Upper lobe of left lung (tissue), 6 donors: ENCODE results near the gene TTYH3. TPM values are rescaled to one million over a fixed set of nuclear protein-coding genes. Genes with fewer than 3 reads are reported as not detected.

ENCODE experiments used
- ATAC-seq, 2 donors: fragments of 200-7000 bp; cut with Tn5 transposase; one replicate each; pipeline ENCODE4 v1.9.1; 2022; ENCODE audit warnings: mild to moderate bottlenecking in 2 of 2, moderate library complexity in 2 of 2; ENCODE audit not compliant: low FRiP score in 2 of 2
- DNase-seq, 2 donors: peaks; one replicate each; pipeline ENCODE4 v3.0.0-alpha.2; 2019 to 2020
- H3K27ac ChIP-seq, 4 donors: fragments of 200-600 bp; sonication (generic); one replicate each; pipeline ENCODE4 v1.5.1; 2016 to 2019
- H3K27me3 ChIP-seq, 4 donors: fragments of 200-600 bp; sonication (generic); one replicate each; pipeline ENCODE4 v1.5.1; 2017 to 2019
- H3K36me3 ChIP-seq, 4 donors: fragments of 200-600 bp; sonication (generic); one replicate each; pipeline ENCODE4 v1.5.1; 2016 to 2019
- H3K4me1 ChIP-seq, 4 donors: fragments of 200-600 bp; sonication (generic); one replicate each; pipeline ENCODE4 v1.5.1; 2018 to 2019
- H3K4me3 ChIP-seq, 4 donors: fragments of 200-600 bp; sonication (generic); one replicate each; pipeline ENCODE4 v1.5.1; 2017 to 2019; ENCODE audit warnings: mild to moderate bottlenecking in 2 of 4, moderate library complexity in 1 of 4
- H3K9me3 ChIP-seq, 4 donors: fragments of 200-600 bp; sonication (generic); one replicate each; pipeline ENCODE4 v1.5.1; 2018 to 2019
- EP300 ChIP-seq, 4 donors: sonication (generic); formaldehyde crosslinking; IDR thresholded peaks; one replicate each; pipeline ENCODE4 v1.5.1; 2017; ENCODE audit warnings: antibody characterized with exemption in 4 of 4, control low read depth in 2 of 4
- POLR2A ChIP-seq, 4 donors: fragments of 450-650 bp; IDR thresholded peaks; one replicate each; pipeline ENCODE4 v1.5.1; 2016 to 2017; ENCODE audit warnings: antibody characterized with exemption in 4 of 4, mild to moderate bottlenecking in 2 of 4
- POLR2AphosphoS5 ChIP-seq, 2 donors: sonication (generic); formaldehyde crosslinking; IDR thresholded peaks; one replicate each; pipeline ENCODE4 v1.5.1; 2017; ENCODE audit warnings: antibody characterized with exemption in 2 of 2
- WGBS, 2 donors: methylation state at CpG; one replicate each; pipeline ENCODE4 v1.1.5; 2017 to 2018; 5-methylcytosine and 5-hydroxymethylcytosine counted together
- total RNA-seq, 6 donors: library from RNA; depleted of rRNA in 4 of 6; stranded (reverse); fragments of >200 nt in 4 of 6; gene quantifications; one replicate each; pipeline versions ENCODE4 v1.1.0 to v1.2.1, GENCODE V29; 2016 to 2021
- TF ChIP-seq, protein P1 (sequence below), 6 experiments: fragments of 450-650 bp in 4 of 6; fragments of 200-600 bp in 2 of 6; sonication (generic) in 2 of 6; IDR thresholded peaks; one replicate each; pipeline ENCODE4 v1.5.1; 2016 to 2019; ENCODE audit warnings: antibody characterized with exemption in 6 of 6
- donor health status: DM: no; HTN: no; CAD: no; lungs with moderate emphysema.
- donor health status: DM: no; HTN: yes; CAD: no; lungs with severe emphysema.

TTYH3 gene
- total RNA-seq, 6 donors from 2014 or later, result 16.5 to 69.6 (median 58.1) TPM

DNA sequence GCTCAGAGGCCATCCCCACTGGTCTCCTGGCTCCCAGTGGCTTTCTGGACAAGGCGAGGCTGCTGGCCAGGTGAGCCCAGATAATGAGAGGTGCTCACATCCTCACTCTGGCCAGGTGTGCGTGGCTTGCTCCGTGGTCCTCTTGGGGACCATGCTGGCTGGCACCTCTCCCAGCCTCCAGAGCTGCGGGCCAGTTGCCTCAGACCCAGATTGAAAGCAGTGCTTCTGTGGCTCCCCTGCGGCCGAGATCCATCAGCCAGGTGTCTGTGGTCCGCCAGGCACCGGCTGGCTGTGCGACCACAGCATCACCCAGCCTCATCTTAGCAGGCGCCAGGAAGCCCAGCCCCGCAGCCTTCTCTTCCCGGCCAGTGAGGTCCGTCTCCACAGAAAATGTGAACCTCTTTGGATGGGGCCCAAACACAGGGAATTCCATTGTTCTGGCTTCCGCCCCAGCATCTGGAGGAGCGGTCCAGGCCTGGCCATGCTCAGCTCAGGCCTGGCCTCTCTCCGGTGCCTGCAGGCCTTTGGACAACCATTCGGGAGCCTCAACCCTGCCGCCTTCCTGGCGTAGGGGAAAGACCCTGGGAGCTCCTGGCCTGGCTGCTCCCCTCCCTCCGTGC, 5.2 kb upstream of the TTYH3 start:
- no peaks in the 10 kb centered on the region for H3K36me3 ChIP-seq
- H3K27me3 ChIP-seq, result no peaks in the 10 kb centered on the region
- peaks cover 22 to 48% (median 37%) of the 10 kb centered on the region in 4 donors for H3K4me1 ChIP-seq
- ATAC-seq, result peak in 1 of 2 donors; percentile 9
- H3K9me3 ChIP-seq, result no peaks in the 10 kb centered on the region
- TF ChIP-seq POLR2AphosphoS5 (IDR thresholded peaks at IDR 0.05) (no peak), EP300 (IDR thresholded peaks at IDR 0.05) (no peak), POLR2A (IDR thresholded peaks at IDR 0.05) (no peak)
- TF ChIP-seq, protein P1, sequence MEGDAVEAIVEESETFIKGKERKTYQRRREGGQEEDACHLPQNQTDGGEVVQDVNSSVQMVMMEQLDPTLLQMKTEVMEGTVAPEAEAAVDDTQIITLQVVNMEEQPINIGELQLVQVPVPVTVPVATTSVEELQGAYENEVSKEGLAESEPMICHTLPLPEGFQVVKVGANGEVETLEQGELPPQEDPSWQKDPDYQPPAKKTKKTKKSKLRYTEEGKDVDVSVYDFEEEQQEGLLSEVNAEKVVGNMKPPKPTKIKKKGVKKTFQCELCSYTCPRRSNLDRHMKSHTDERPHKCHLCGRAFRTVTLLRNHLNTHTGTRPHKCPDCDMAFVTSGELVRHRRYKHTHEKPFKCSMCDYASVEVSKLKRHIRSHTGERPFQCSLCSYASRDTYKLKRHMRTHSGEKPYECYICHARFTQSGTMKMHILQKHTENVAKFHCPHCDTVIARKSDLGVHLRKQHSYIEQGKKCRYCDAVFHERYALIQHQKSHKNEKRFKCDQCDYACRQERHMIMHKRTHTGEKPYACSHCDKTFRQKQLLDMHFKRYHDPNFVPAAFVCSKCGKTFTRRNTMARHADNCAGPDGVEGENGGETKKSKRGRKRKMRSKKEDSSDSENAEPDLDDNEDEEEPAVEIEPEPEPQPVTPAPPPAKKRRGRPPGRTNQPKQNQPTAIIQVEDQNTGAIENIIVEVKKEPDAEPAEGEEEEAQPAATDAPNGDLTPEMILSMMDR (IDR thresholded peaks at IDR 0.05), result no peak
- H3K27ac ChIP-seq, result peak overlapping the region in 3 of 4 donors; percentile 52 to 79 (median 54)
- DNase-seq, result peak in 1 of 2 donors; percentile 64
- no peak overlapping the region for H3K4me3 ChIP-seq
- 64 to 76% methylated on average over 9 to 17 of the region's 20 CpGs for WGBS, 2 donors

DNA sequence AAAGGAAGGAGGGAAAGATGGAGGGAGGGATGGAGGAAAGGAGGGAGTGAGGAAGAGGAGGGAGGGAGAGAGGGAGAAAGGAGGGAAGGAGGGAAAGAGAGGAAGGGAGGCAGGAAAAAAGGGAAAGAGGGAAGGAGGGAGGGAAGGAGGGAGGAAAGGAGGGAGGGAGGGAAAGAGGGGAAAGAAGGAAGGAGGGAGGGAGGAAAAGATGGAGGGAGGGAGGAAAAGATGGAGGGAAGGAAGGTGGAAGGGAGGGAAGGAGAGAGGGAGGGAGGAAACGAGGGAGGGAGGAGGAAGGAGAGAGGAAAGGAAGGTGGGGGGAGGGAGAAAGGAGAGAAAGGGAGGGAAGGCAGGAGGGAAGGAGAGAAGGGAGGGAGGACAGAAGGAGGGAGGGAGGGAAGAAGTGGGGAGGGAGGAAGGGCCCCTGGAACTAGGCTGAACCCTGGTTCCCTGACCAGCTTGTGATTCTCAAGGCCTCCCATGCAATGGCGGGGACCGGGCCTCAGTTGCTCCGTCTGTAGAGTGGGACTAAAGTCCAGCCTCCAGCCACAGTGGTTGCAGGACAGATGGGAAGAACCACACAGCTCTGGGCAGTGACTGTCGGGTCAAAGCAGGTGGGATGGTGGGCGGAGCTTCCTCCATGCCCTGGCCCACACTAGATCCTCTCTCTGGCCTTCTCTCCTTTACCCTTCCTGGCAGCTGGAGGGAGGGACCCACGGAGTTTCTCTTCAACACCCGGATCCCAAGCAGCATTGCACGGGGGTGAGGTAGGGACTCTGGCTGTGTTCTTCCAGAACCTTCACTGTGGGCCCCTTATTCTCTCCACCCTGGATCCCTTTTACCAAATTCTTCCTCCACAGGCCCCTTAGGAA, 4.3 kb upstream of the TTYH3 start:
- H3K9me3 ChIP-seq, result no peaks in the 10 kb centered on the region
- H3K27me3 ChIP-seq, result no peaks in the 10 kb centered on the region
- no peak for TF ChIP-seq POLR2AphosphoS5 (IDR thresholded peaks at IDR 0.05)
- no peak for TF ChIP-seq EP300 (IDR thresholded peaks at IDR 0.05)
- TF ChIP-seq, protein P1 (IDR thresholded peaks at IDR 0.05), result no peak
- no peak for TF ChIP-seq POLR2A (IDR thresholded peaks at IDR 0.05)
- 80 to 88% methylated on average over 9 of the region's 9 CpGs for WGBS, 2 donors
- ATAC-seq (no peak), DNase-seq (peak in 1 of 2 donors; percentile 2)
- no peak overlapping the region for H3K4me3 ChIP-seq
- peaks cover 13 to 42% (median 33%) of the 10 kb centered on the region in 4 donors for H3K4me1 ChIP-seq
- H3K36me3 ChIP-seq, result no peaks in the 10 kb centered on the region
- peak overlapping the region in 3 of 4 donors; percentile 52 to 79 (median 54) for H3K27ac ChIP-seq

DNA sequence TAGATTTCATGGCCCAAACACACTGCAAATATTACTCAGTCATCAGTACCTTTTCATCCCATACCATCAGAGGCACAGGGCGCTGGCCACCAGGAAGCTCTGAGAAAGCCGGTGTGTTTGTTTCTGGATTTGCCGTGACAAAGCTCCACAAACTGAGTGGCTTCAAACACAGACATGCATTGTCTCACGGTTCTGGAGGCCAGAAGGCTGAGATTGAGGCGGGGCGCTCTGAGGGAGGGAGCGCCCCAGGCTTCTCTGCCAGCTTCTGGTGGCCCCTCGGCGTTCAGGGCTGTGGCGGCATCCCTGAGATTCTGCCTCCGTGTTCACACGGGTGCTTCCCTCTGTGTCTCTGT, 3.7 kb upstream of the TTYH3 start:
- H3K4me1 ChIP-seq, result peaks cover 13 to 42% (median 30%) of the 10 kb centered on the region in 4 donors
- no peaks in the 10 kb centered on the region for H3K36me3 ChIP-seq
- H3K9me3 ChIP-seq, result no peaks in the 10 kb centered on the region
- peak overlapping the region in 1 of 4 donors; percentile 52 for H3K27ac ChIP-seq
- no peaks in the 10 kb centered on the region for H3K27me3 ChIP-seq
- H3K4me3 ChIP-seq, result no peak overlapping the region
- 73 to 85% methylated on average over 12 of the region's 12 CpGs for whole genome bisulfite sequencing, 2 donors
- DNase-seq, result peak in 1 of 2 donors; percentile 31
- ATAC-seq, result no peak
- no peak for TF ChIP-seq POLR2AphosphoS5 (IDR thresholded peaks at IDR 0.05)
- TF ChIP-seq EP300 (IDR thresholded peaks at IDR 0.05), result no peak
- TF ChIP-seq, protein P1 (IDR thresholded peaks at IDR 0.05), result no peak
- TF ChIP-seq POLR2A (IDR thresholded peaks at IDR 0.05), result no peak

DNA sequence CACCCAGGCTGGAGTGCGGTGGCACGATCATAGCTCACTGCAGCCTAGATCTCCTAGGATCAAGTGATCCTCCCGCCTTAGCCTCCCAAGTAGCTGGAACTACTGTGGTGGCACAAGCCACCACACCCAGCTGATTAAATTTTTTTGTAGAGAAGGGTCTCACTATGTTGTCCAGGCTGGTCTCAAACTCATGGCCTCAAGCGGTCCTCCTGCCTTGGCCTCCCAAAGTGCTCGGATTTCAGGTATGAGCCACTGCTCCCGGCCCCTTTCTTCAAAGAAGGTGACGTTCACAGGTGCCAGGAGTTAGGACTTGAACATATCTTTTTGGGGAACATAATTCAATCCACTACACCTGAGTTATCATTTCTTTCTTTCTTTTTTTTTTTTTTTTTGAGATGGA, 2.9 kb upstream of the TTYH3 start:
- no peak for DNase-seq
- Histone ChIP-seq H3K4me1 (peaks cover 18 to 42% (median 28%) of the 10 kb centered on the region in 4 donors), H3K27ac (no peak overlapping the region), H3K36me3 (no peaks in the 10 kb centered on the region), H3K4me3 (no peak overlapping the region), H3K27me3 (no peaks in the 10 kb centered on the region), H3K9me3 (no peaks in the 10 kb centered on the region)
- whole genome bisulfite sequencing, 2 donors, result 95 to 98% methylated on average over 7 of the region's 7 CpGs
- no peak for ATAC-seq
- TF ChIP-seq EP300 (IDR thresholded peaks at IDR 0.05) (no peak), POLR2A (IDR thresholded peaks at IDR 0.05) (no peak), POLR2AphosphoS5 (IDR thresholded peaks at IDR 0.05) (no peak)
- TF ChIP-seq, protein P1 (IDR thresholded peaks at IDR 0.05), result no peak
